GM12801 (cell line): ENCODE measurements around the gene HDHD5.

Source experiments
- CTCF ChIP-seq: IDR thresholded peaks from one replicate; pipeline ENCODE4 v1.5.1; 2011; ENCODE audit warnings: control low read depth; ENCODE audit not compliant: insufficient read length; ENCODE audit errors: extremely low read depth

Gene HDHD5

GRCh38 chr22:17093081-17093480 lies 66.0 kb downstream of the HDHD5 start:
- TF ChIP-seq CTCF: no peak

GRCh38 chr22:17091851-17092250 lies 67.2 kb downstream of the HDHD5 start:
- no peak for TF ChIP-seq CTCF

GRCh38 chr22:17090550-17090949 lies 68.5 kb downstream of the HDHD5 start:
- TF ChIP-seq CTCF: no peak
